HepG2 (cell line): Measurements from ENCODE around the gene DMGDH. TPM values are rescaled to one million over a fixed set of nuclear protein-coding genes. Genes with fewer than 3 reads are reported as not detected.

Experiments
- ATAC-seq: fragments of 200-7000 bp; cut with Tn5 transposase; 3 replicates; pipeline ENCODE4 v1.9.1; 2020; ENCODE audit warnings: mild to moderate bottlenecking, moderate library complexity
- BruUV-seq: library from RNA; stranded (reverse); fragments of 400-500 nt; replicated peaks from 2 replicates; lab custom pipeline; 2021; lab: Mats Ljungman, UMichigan
- CTCF ChIA-PET: fragments of 300-600 bp; formaldehyde crosslinking; extraction: SDS; loops from one replicate; lab custom pipeline; 2021; ENCODE audit warnings: low total read pairs, inconsistent platforms, low intra/inter-chr PET ratio; lab: Yijun Ruan, JAX
- POLR2A ChIA-PET: fragments of 350-600 bp; sonication (Branson Sonifier 250); formaldehyde crosslinking; loops from one replicate; lab custom pipeline; 2020; ENCODE audit warnings: antibody characterized with exemption, inconsistent platforms; lab: Yijun Ruan, JAX
- DNase-seq: peaks from one replicate; pipeline ENCODE4 v3.0.0-alpha.2; 2015; ENCODE audit warnings: low spot score
- FAIRE-seq: peaks from 3 replicates; lab custom pipeline; 2011; peaks lifted over from hg19 to GRCh38; lab: Jason Lieb, UNC
- H2AFZ ChIP-seq: one replicate; pipeline ENCODE4 v1.6.1; 2011; ENCODE audit warnings: low read length, inconsistent platforms
- H3K27ac ChIP-seq: fragments of 300-600 bp; 3 replicates; pipeline ENCODE4 v1.8.0; 2011; ENCODE audit warnings: mixed run types, mild to moderate bottlenecking, mixed read lengths, low read length, inconsistent platforms; ENCODE audit not compliant: insufficient read depth; ENCODE audit errors: extremely low read length
- H3K27me3 ChIP-seq, 2 experiments: fragments of 200-600 bp in 1 of 2; 2 replicates in 1 of 2; 3 replicates in 1 of 2; pipeline versions ENCODE4 v1.6.0 to v1.8.0; 2011; ENCODE audit warnings: low read length in 2 of 2, mild to moderate bottlenecking in 2 of 2, moderate library complexity in 2 of 2, inconsistent platforms in 1 of 2; ENCODE audit not compliant: insufficient read depth in 2 of 2, control insufficient read depth in 1 of 2
- H3K36me3 ChIP-seq, 2 experiments: fragments of 200-600 bp in 1 of 2; replicated peaks in 1 of 2; 2 replicates in 1 of 2; 3 replicates in 1 of 2; pipeline versions ENCODE4 v1.5.1 to v1.8.0; 2011; ENCODE audit warnings: low read length in 2 of 2, inconsistent platforms in 1 of 2; ENCODE audit not compliant: insufficient read depth in 2 of 2, control insufficient read depth in 1 of 2
- H3K4me1 ChIP-seq: 2 replicates; pipeline ENCODE4 v1.5.1; 2012; ENCODE audit warnings: low read length, inconsistent platforms; ENCODE audit not compliant: insufficient read depth
- H3K4me2 ChIP-seq: 2 replicates; pipeline ENCODE4 v1.6.0; 2011; ENCODE audit warnings: low read depth, low read length, inconsistent platforms
- H3K4me3 ChIP-seq, 3 experiments: fragments of 200-600 bp in 1 of 3; sonication (generic), shearing (Covaris generic) in 1 of 3; replicated peaks in 1 of 3; 2 replicates each; pipeline ENCODE4 v1.5.1; 2011 to 2016; ENCODE audit warnings: low read length in 3 of 3, inconsistent platforms in 2 of 3, low read depth in 2 of 3, mild to moderate bottlenecking in 2 of 3, control low read depth in 1 of 3, mixed read lengths in 1 of 3; ENCODE audit not compliant: insufficient read depth in 1 of 3
- H3K79me2 ChIP-seq: one replicate; pipeline ENCODE4 v1.6.1; 2011; ENCODE audit warnings: low read length, inconsistent platforms; ENCODE audit not compliant: insufficient read depth
- H3K9ac ChIP-seq: 2 replicates; pipeline ENCODE4 v1.6.0; 2011; ENCODE audit warnings: mild to moderate bottlenecking, low read depth, low read length, inconsistent platforms; ENCODE audit not compliant: insufficient read depth
- H3K9me3 ChIP-seq: 2 replicates; pipeline ENCODE4 v1.5.1; 2012; ENCODE audit warnings: mild to moderate bottlenecking, low read length
- H4K20me1 ChIP-seq: 2 replicates; pipeline ENCODE4 v1.6.0; 2011; ENCODE audit warnings: inconsistent platforms, mild to moderate bottlenecking, low read length, moderate library complexity; ENCODE audit not compliant: insufficient read depth
- CHD4 ChIP-seq: fragments of 200-600 bp; sonication (generic); IDR thresholded peaks from 2 replicates; pipeline ENCODE4 v1.7.0; 2017; ENCODE audit warnings: mild to moderate bottlenecking, low read length, borderline replicate concordance
- NONO ChIP-seq, 2 experiments: fragments of 450-650 bp in 1 of 2; sonication (generic) in 1 of 2; formaldehyde crosslinking in 1 of 2; IDR thresholded peaks in 1 of 2; conservative IDR thresholded peaks in 1 of 2; 2 replicates each; pipeline versions ENCODE4 v1.6.1 to v1.8.0; 2017 to 2022; ENCODE audit warnings: mild to moderate bottlenecking in 1 of 2, missing genetic modification reagents in 1 of 2, moderate library complexity in 1 of 2
- PPARG ChIP-seq: conservative IDR thresholded peaks from 2 replicates; pipeline ENCODE4 v1.6.1; 2016; ENCODE audit warnings: missing biosample characterization, missing genetic modification reagents
- SPEN ChIP-seq: sonication (generic); formaldehyde crosslinking; IDR thresholded peaks from 2 replicates; pipeline ENCODE4 v1.5.1; 2020; ENCODE audit warnings: low read depth, mild to moderate bottlenecking, missing genetic modification reagents
- SRY ChIP-seq: sonication (generic); formaldehyde crosslinking; IDR thresholded peaks from 2 replicates; pipeline ENCODE4 v1.8.0; 2022; ENCODE audit warnings: mild to moderate bottlenecking, missing genetic modification reagents
- TBP ChIP-seq: sonication (generic); formaldehyde crosslinking; IDR thresholded peaks from 2 replicates; pipeline ENCODE4 v1.5.0; 2020; ENCODE audit warnings: missing genetic modification reagents
- TEAD2 ChIP-seq: sonication (generic); formaldehyde crosslinking; IDR thresholded peaks from 2 replicates; pipeline ENCODE4 v1.9.0; 2021; ENCODE audit warnings: missing genetic modification reagents
- ZBTB7B ChIP-seq: sonication (generic); formaldehyde crosslinking; IDR thresholded peaks from 2 replicates; pipeline ENCODE4 v1.4.0; 2020; ENCODE audit warnings: missing genetic modification reagents
- ZNF275 ChIP-seq: sonication (generic); formaldehyde crosslinking; IDR thresholded peaks from 2 replicates; pipeline ENCODE4 v1.8.0; 2022; ENCODE audit warnings: missing genetic modification reagents, mild to moderate bottlenecking, inconsistent platforms, borderline replicate concordance
- ZNF570 ChIP-seq: sonication (generic); formaldehyde crosslinking; IDR thresholded peaks from 2 replicates; pipeline ENCODE4 v1.4.0; 2020; ENCODE audit warnings: mild to moderate bottlenecking, missing genetic modification reagents, borderline replicate concordance
- ZNF609 ChIP-seq: sonication (generic); formaldehyde crosslinking; IDR thresholded peaks from 2 replicates; pipeline ENCODE4 v1.4.0; 2020; ENCODE audit warnings: mild to moderate bottlenecking, missing genetic modification reagents, borderline replicate concordance
- ZSCAN25 ChIP-seq: sonication (generic); formaldehyde crosslinking; IDR thresholded peaks from 2 replicates; pipeline ENCODE4 v1.8.0; 2022; ENCODE audit warnings: mild to moderate bottlenecking, missing genetic modification reagents
- WGBS: methylation state at CpG from one replicate; pipeline ENCODE4 v1.1.6; 2017; ENCODE audit warnings: low lambda C conversion rate; 5-methylcytosine and 5-hydroxymethylcytosine counted together
- in situ Hi-C: cut with HindIII; loops from 2 replicates; pipeline ENCODE4 v1.10.0; 2017; ENCODE audit warnings: low pct_unique_long_range_greater_than_20kb; ENCODE audit not compliant: extremely low pct_ligation_motif_present
- intact Hi-C: fragments of 100-400 bp; cut with micrococcal nuclease; formaldehyde crosslinking; loops from one replicate; pipeline ENCODE4 v1.10.0; 2022; ENCODE audit not compliant: unreplicated experiment
- polyA plus RNA-seq, 8 experiments: library from polyadenylated mRNA; depleted of rRNA in 3 of 8; stranded (reverse) in 7 of 8; unstranded in 1 of 8; fragments of >200 nt; fragmentation: Illumina TruSeq in 4 of 8; extraction: Trizol in 4 of 8; gene quantifications; 2 replicates each; pipeline versions ENCODE4 v1.2.1 to v1.2.3, GENCODE V29; 2011 to 2016; ENCODE audit warnings: low read depth in 4 of 8, missing spikeins in 1 of 8, mixed read lengths in 1 of 8; ENCODE audit not compliant: insufficient read depth in 1 of 8
- total RNA-seq, 5 experiments: library from RNA; depleted of rRNA; stranded (reverse); fragments of >200 nt; fragmentation: Illumina TruSeq; extraction: Trizol; gene quantifications; 2 replicates each; pipeline ENCODE4 v1.2.3, GENCODE V29; 2016; ENCODE audit warnings: low read depth in 1 of 5
- TF ChIP-seq, protein P1 (sequence below): sonication (generic); formaldehyde crosslinking; IDR thresholded peaks from 2 replicates; pipeline ENCODE4 v1.8.1; 2023; ENCODE audit warnings: mild to moderate bottlenecking, inconsistent platforms, moderate library complexity, missing genetic modification reagents, borderline replicate concordance

DMGDH gene
- total and polyA plus RNA-seq, 2 of the 13 experiments (the other 11 are each of a cell fraction or from before 2014, with no cell fraction given): 3.6 to 7.9 TPM

GRCh38 chr5:79005151-79005550 is 64.3 kb downstream of the DMGDH start:
- no peak overlapping the region for H3K4me3 ChIP-seq
- no peak overlapping the region for H2AFZ ChIP-seq
- WGBS: 77% methylated on average over 4 of the region's 4 CpGs
- intact Hi-C loops (no loop called here), in situ Hi-C loops (loop anchor here (25.0 kb wide), 1 partner anchor 457 kb away; no protein-coding TSS in a partner anchor)
- CTCF ChIA-PET: no interaction called here
- DNase-seq (no peak), FAIRE-seq (no peak), ATAC-seq (no peak)
- POLR2A ChIA-PET: interaction anchor here (1.8 kb wide), 1 partner anchor 19 kb away, joined by 9 read pairs; no protein-coding TSS in a partner anchor
- H3K4me2 ChIP-seq: no peak overlapping the region
- H3K27ac ChIP-seq: no peak overlapping the region
- H3K79me2 ChIP-seq: no peaks in the 10 kb centered on the region
- H3K4me1 ChIP-seq: peaks cover 35% of the 10 kb centered on the region
- H3K27me3 ChIP-seq: no peaks in the 10 kb centered on the region
- H3K9me3 ChIP-seq: no peaks in the 10 kb centered on the region
- no TSS peak for BruUV-seq
- no peak overlapping the region for H3K9ac ChIP-seq
- no peak for TF ChIP-seq SRY (CRISPR knock-in tag)
- no peak for TF ChIP-seq CHD4
- TF ChIP-seq ZSCAN25 (CRISPR knock-in tag): no peak
- no peak for TF ChIP-seq ZNF570
- no peak for TF ChIP-seq TEAD2 (CRISPR knock-in tag)
- no peak for TF ChIP-seq SPEN (CRISPR knock-in tag)
- no peak for TF ChIP-seq TBP
- TF ChIP-seq ZNF275 (CRISPR knock-in tag): no peak
- no peak for TF ChIP-seq NONO (IDR thresholded peaks at IDR 0.05)
- TF ChIP-seq NONO (CRISPR knock-in tag; conservative IDR thresholded peaks at IDR 0.05): no peak
- no peak for TF ChIP-seq PPARG
- TF ChIP-seq ZNF609 (CRISPR knock-in tag): no peak
- TF ChIP-seq ZBTB7B (CRISPR knock-in tag): no peak
- TF ChIP-seq, protein P1, sequence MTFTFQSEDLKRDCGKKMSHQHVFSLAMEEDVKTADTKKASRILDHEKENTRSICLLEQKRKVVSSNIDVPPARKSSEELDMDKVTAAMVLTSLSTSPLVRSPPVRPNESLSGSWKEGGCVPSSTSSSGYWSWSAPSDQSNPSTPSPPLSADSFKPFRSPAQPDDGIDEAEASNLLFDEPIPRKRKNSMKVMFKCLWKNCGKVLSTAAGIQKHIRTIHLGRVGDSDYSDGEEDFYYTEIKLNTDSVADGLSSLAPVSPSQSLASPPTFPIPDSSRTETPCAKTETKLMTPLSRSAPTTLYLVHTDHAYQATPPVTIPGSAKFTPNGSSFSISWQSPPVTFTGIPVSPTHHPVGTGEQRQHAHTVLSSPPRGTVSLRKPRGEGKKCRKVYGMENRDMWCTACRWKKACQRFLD (CRISPR knock-in tag): no peak
- H3K36me3 ChIP-seq: no peaks in the 10 kb centered on the region
- no peaks in the 10 kb centered on the region for H4K20me1 ChIP-seq
